ENCODE measurements around the gene MAP3K14.

Gene MAP3K14

DNA sequence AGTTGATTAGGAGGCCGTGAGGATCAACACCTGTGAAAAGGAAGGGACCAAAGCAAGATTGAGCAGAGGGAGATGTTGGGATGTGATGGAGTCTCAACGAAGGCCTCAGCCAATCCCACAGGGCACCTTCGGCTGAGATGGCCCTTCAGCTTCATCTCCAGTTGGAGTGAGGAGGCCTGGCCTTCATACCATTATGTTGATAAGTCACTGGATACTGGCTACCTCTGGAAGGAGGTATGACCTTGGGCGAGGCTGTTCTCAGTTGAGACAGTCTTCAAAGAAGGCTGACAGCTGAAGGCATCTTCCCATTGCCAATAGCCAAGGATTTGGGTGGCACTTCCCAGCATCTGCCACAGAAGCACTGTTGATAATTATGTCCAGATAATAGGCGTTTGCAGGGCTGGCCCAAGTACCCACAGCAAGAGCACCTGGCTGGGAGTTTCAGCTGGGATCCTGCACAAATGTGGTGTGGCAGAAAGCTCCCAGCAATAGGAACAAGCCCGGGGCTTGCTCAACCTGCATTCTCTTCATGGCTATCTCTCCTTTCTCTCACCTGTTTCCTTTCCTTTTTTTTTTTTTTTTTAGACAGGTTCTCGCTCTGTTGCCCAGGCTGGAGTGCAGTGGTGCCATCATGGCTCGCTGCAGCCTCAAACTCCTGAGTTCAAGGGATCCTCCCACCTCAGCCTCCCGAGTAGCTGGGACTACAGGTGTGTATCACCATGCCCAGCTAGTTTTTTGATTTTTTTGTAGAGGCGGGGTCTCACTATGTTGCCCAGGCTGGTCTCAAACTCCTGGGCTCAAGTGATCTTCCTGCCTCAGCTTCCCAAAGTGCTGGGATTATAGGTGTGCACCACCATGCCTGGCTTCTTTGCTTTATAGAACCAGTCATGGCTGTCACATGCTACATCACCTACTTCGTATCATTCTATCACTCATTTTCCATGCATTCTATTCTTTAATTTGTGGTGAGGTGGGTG is 18.2 kb upstream of the MAP3K14 start:
- TF ChIP-seq, protein P1, sequence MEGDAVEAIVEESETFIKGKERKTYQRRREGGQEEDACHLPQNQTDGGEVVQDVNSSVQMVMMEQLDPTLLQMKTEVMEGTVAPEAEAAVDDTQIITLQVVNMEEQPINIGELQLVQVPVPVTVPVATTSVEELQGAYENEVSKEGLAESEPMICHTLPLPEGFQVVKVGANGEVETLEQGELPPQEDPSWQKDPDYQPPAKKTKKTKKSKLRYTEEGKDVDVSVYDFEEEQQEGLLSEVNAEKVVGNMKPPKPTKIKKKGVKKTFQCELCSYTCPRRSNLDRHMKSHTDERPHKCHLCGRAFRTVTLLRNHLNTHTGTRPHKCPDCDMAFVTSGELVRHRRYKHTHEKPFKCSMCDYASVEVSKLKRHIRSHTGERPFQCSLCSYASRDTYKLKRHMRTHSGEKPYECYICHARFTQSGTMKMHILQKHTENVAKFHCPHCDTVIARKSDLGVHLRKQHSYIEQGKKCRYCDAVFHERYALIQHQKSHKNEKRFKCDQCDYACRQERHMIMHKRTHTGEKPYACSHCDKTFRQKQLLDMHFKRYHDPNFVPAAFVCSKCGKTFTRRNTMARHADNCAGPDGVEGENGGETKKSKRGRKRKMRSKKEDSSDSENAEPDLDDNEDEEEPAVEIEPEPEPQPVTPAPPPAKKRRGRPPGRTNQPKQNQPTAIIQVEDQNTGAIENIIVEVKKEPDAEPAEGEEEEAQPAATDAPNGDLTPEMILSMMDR (IDR thresholded peaks at IDR 0.05; ENCODE audit: low read depth, low read length) = no peak
- in situ Hi-C loops (cut with HindIII; ENCODE audit: low sequenced_read_pairs) = no loop called here
- DNase-seq (ENCODE audit: low read depth, low spot score) = no peak
- no peak overlapping the region for H3K4me3 ChIP-seq (ENCODE audit: low read depth, low read length)

DNA sequence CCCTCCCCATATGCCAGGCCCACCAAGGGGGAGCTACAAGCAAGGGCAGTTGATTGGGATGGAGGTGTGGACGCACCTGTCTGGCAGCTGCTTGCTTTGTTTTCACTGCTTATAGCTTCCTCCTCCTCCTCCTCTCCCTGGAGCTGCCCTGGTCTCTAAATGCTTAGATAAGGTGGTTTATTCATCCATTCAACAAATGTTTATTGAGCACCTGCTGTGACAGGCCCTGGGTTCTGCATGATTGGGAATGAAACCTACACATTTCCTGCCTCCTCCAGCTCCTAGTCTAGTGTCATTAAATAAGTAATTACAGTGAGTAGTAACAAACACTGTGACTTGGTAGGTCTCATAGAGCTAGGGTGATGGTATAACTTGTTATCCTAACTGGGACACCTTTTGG is 17.4 kb upstream of the MAP3K14 start:
- no peak overlapping the region for H3K4me3 ChIP-seq (ENCODE audit: low read depth, low read length)
- in situ Hi-C loops (cut with HindIII; ENCODE audit: low sequenced_read_pairs) = no loop called here
- DNase-seq (ENCODE audit: low read depth, low spot score) = no peak
- TF ChIP-seq, protein P1 (IDR thresholded peaks at IDR 0.05; ENCODE audit: low read depth, low read length) = no peak

DNA sequence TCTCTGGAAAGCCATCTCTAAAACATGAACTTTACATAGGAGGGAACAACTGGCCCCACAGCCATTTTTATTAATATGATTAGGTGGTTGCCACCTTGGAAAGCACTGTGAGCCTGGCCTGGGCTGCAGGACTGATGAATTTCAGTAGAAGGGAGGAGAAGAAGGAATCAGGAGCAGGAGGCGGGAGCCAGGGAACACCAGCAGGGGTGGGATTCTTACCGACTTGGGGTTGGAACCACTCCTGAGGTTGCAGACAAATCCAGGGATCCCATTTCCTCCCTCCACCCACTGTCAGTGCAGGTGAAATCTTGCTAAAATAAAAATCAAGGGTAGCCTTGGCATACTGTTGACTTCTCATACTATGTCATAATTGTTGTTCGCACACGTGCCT is 16.9 kb upstream of the MAP3K14 start:
- TF ChIP-seq, protein P1 (IDR thresholded peaks at IDR 0.05; ENCODE audit: low read depth, low read length) = no peak
- H3K4me3 ChIP-seq (ENCODE audit: low read depth, low read length) = no peak overlapping the region
- DNase-seq (ENCODE audit: low read depth, low spot score) = no peak
- in situ Hi-C loops (cut with HindIII; ENCODE audit: low sequenced_read_pairs) = no loop called here

DNA sequence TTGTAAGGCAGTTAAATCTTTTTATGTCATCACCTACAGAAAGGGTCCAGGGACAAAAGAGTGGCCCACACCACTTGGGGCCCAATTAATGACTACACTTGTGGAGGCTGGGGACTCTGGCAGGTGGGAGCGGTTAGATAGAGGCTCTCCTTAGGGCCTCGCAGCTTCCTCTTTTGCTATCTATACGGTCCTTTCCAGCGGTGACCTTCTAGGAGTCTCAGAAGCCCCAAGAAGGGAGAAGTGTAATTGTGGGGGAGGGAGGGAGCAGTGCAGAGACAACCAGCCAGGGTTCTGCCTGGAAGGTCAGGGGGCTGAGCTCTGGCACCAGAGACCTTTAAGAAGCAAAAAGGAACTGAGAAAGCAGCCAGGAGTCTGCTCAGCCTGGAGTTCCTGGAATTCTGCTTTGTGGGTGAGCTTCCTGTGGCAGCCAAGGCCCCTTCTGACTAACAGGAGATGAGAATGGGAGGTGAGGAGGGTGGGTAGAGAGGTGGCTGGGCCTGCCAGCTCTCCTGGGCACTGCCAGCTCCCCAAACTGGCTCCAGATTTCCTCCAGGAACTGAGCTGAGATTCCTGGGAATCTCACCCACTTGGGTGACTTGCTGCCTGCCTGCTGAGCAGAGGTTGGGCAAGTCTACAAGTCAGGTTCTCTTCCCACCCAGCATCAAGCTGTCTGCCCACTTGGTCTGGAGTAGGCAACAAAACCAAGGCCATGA is 16.3 kb upstream of the MAP3K14 start:
- TF ChIP-seq, protein P1 (IDR thresholded peaks at IDR 0.05; ENCODE audit: low read depth, low read length) = no peak
- DNase-seq (ENCODE audit: low read depth, low spot score) = no peak
- in situ Hi-C loops (cut with HindIII; ENCODE audit: low sequenced_read_pairs) = no loop called here
- H3K4me3 ChIP-seq (ENCODE audit: low read depth, low read length) = no peak overlapping the region

DNA sequence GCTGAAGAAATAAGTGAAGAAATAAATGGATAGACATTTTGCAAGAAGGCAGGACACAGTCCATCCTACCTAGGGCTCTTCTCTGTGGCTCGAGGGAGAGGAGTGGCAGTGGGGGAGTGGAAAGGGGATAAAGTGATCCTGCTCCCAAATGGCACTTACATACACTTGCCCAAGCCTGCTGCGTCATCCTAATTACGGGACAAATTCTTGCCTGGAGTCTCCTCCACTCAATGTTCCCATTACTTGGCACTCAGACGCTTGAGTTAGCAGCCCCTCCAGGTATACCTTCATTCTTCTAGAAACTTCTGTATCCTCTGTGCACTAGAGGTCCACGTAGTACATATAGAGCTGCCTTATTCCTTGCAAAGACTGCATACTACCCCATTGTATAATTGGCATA is 15.7 kb upstream of the MAP3K14 start:
- TF ChIP-seq, protein P1 (IDR thresholded peaks at IDR 0.05; ENCODE audit: low read depth, low read length) = no peak
- in situ Hi-C loops (cut with HindIII; ENCODE audit: low sequenced_read_pairs) = no loop called here
- DNase-seq (ENCODE audit: low read depth, low spot score) = no peak
- no peak overlapping the region for H3K4me3 ChIP-seq (ENCODE audit: low read depth, low read length)

DNA sequence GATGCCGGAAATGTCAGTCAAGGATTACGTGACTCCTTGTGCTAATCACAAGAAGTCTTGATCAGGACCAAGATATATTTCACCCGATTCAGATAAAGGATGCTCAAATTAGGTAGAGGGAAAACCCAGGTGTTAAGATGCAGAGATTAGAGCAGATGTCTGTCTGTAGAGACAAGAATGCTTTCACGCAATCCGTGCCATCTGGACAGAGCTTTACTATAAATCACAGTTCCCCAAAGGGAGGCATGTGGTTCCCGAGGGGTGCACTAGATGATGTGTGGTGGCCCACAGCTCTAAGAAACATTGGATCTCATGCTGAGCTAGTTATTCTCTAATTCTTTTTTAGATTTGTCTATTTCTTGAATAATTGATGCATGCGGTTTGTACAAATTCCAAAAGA is 9.8 kb upstream of the MAP3K14 start:
- H3K4me3 ChIP-seq (ENCODE audit: low read depth, low read length) = no peak overlapping the region
- in situ Hi-C loops (cut with HindIII; ENCODE audit: low sequenced_read_pairs) = no loop called here
- DNase-seq (ENCODE audit: low read depth, low spot score) = no peak
- TF ChIP-seq, protein P1 (IDR thresholded peaks at IDR 0.05; ENCODE audit: low read depth, low read length) = no peak
